DND-41 (cell line): Measurements from ENCODE around the gene ZNF511.

ENCODE experiments used
- CTCF ChIP-seq: IDR thresholded peaks from 2 replicates; pipeline ENCODE4 v1.5.1; 2012; ENCODE audit warnings: borderline replicate concordance, low read length, moderate library complexity, mild to moderate bottlenecking; ENCODE audit not compliant: poor library complexity, severe bottlenecking; ENCODE audit errors: extremely low read depth
- EZH2 ChIP-seq: IDR thresholded peaks from 3 replicates; pipeline ENCODE4 v1.6.1; 2012; ENCODE audit warnings: borderline replicate concordance, low read depth, mild to moderate bottlenecking, moderate library complexity, low read length, inconsistent platforms; ENCODE audit not compliant: severe bottlenecking

- TF ChIP-seq CTCF = no peak
- no peak for TF ChIP-seq EZH2
Observed at GRCh38 chr10:133354672-133355240, 46.0 kb downstream of the ZNF511 start.
